Thoracic aorta (tissue), 2 donors: ENCODE measurements around the gene KSR1. TPM values are rescaled to one million over a fixed set of nuclear protein-coding genes. Genes with fewer than 3 reads are reported as not detected.
"Not testable (repeated sequence)": the region's sequence is repeated elsewhere in the genome, so short reads cannot be mapped to it uniquely, and the experiment has no call there.

ENCODE experiments used
- ATAC-seq: fragments of 150-250 bp; one replicate; pipeline ENCODE4 v1.8.0; 2017; ENCODE audit warnings: low read depth; ENCODE audit not compliant: insufficient number of reproducible peaks, low FRiP score
- DNase-seq: peaks from one replicate; pipeline ENCODE4 v3.0.0-alpha.2; 2020; ENCODE audit warnings: low spot score
- H3K27ac ChIP-seq, 2 donors: fragments of 200-600 bp; sonication (generic); 1 replicate in 1 of 2; 2 replicates in 1 of 2; pipeline ENCODE4 v1.5.1; 2016; ENCODE audit warnings: mild to moderate bottlenecking in 2 of 2, moderate library complexity in 2 of 2
- H3K27me3 ChIP-seq: fragments of 200-600 bp; sonication (generic); replicated peaks from 2 replicates; pipeline ENCODE4 v1.6.0; 2016; ENCODE audit warnings: mild to moderate bottlenecking; ENCODE audit not compliant: insufficient read depth
- H3K36me3 ChIP-seq: fragments of 200-600 bp; sonication (generic); one replicate; pipeline ENCODE4 v1.5.1; 2016
- H3K4me1 ChIP-seq, 2 donors: fragments of 200-600 bp; sonication (generic); 1 replicate in 1 of 2; 2 replicates in 1 of 2; pipeline versions ENCODE4 v1.5.1 to v1.6.0; 2016; ENCODE audit warnings: low read depth in 2 of 2, mild to moderate bottlenecking in 1 of 2; ENCODE audit not compliant: control insufficient read depth in 1 of 2
- H3K4me3 ChIP-seq: fragments of 200-600 bp; sonication (generic); 2 replicates; pipeline ENCODE4 v1.5.1; 2016; ENCODE audit warnings: mild to moderate bottlenecking
- H3K9me3 ChIP-seq: fragments of 200-600 bp; sonication (generic); 2 replicates; pipeline ENCODE4 v1.5.1; 2016
- CTCF ChIP-seq: fragments of 200-600 bp; sonication (generic); IDR thresholded peaks from one replicate; pipeline ENCODE4 v1.5.1; 2019; ENCODE audit warnings: antibody characterized with exemption
- total RNA-seq, 2 donors: library from RNA; depleted of rRNA; stranded (reverse); fragments of >200 nt; gene quantifications; one replicate each; pipeline versions ENCODE4 v1.1.0 to v1.2.3, GENCODE V29; 2016

Gene KSR1
- total RNA-seq, 2 donors from 2014 or later = 17.6 to 46.0 TPM

DNA sequence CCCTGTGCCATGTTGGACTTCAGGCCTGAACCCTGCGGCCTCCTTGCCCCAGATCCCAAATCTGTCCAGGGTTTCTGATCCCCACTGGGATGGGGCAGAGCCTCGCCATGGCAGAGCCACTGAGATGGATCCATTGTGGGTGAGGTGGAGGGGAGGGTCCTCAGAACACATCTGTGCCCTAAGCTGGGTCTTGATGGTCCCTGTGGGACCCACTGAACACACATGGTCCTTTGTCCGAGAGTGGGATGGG lies 38.0 kb upstream of the KSR1 start:
- H3K27ac ChIP-seq = no peak overlapping the region
- ATAC-seq (no peak), DNase-seq (no peak)
- H3K27me3 ChIP-seq = no peaks in the 10 kb centered on the region
- H3K36me3 ChIP-seq = no peaks in the 10 kb centered on the region
- no peaks in the 10 kb centered on the region for H3K9me3 ChIP-seq
- no peak overlapping the region for H3K4me3 ChIP-seq
- TF ChIP-seq CTCF = no peak
- H3K4me1 ChIP-seq = no peaks in the 10 kb centered on the region

GRCh38 chr17:27419156-27419555 lies 37.1 kb upstream of the KSR1 start:
- no peaks in the 10 kb centered on the region for H3K27me3 ChIP-seq
- H3K4me1 ChIP-seq = no peaks in the 10 kb centered on the region
- TF ChIP-seq CTCF = no peak
- ATAC-seq (no peak), DNase-seq (no peak)
- H3K27ac ChIP-seq = no peak overlapping the region
- H3K4me3 ChIP-seq = no peak overlapping the region
- no peaks in the 10 kb centered on the region for H3K36me3 ChIP-seq
- no peaks in the 10 kb centered on the region for H3K9me3 ChIP-seq

DNA sequence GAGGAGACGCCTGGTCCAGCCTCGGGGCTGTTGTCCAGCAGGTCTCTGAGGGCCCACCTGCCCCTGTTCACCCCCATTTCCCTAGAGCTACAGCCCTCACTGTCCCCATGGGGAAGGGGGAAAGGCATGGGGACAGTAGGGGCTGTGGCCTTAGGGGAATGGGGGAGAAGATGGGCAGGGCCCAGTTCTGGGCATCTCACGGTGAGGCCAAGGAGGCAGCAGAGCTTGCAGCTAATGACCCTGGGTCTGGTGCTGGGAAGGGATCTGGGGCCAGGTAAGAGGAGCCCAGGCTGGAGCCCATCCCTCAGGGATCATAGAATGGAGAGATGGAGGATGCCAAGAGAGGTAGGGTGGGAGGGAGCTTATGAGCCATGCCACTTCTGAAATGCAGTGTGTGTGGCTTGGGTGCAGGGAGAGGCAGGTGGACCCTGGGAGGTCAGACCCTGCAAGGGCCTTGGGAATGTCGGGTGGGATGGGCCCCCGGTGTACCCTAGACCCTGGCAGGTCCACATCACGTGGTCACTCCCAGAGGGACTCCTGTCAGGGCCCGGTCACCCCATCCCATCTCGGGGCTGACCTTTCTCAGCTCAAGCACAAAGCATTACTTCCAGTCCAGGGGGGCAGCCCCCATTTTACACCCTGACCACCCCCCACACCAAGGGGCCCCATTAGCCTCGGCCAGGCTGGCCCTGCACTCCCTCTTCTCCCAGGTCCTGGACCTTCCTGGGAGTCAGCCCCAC lies 35.9 kb upstream of the KSR1 start:
- no peak for ATAC-seq
- Histone ChIP-seq H3K4me3 (no peak overlapping the region), H3K4me1 (no peaks in the 10 kb centered on the region), H3K9me3 (no peaks in the 10 kb centered on the region), H3K36me3 (no peaks in the 10 kb centered on the region), H3K27ac (no peak overlapping the region), H3K27me3 (no peaks in the 10 kb centered on the region)
- DNase-seq = no peak
- TF ChIP-seq CTCF = no peak

GRCh38 chr17:27421111-27421510 lies 35.1 kb upstream of the KSR1 start:
- Histone ChIP-seq H3K9me3 (no peaks in the 10 kb centered on the region), H3K4me3 (no peak overlapping the region), H3K36me3 (no peaks in the 10 kb centered on the region), H3K27ac (no peak overlapping the region), H3K27me3 (no peaks in the 10 kb centered on the region), H3K4me1 (no peaks in the 10 kb centered on the region)
- TF ChIP-seq CTCF = no peak
- no peak for DNase-seq
- no peak for ATAC-seq

- not testable (repeated sequence) for H3K4me3 ChIP-seq, DNase-seq, H3K36me3 ChIP-seq, H3K27ac ChIP-seq, H3K9me3 ChIP-seq, H3K27me3 ChIP-seq, ATAC-seq, H3K4me1 ChIP-seq
Measured at GRCh38 chr17:27421626-27422025, 34.6 kb upstream of the KSR1 start.

- H3K4me1 ChIP-seq = no peaks in the 10 kb centered on the region
- TF ChIP-seq CTCF = no peak
- ATAC-seq (no peak), DNase-seq (no peak)
- no peaks in the 10 kb centered on the region for H3K36me3 ChIP-seq
- H3K4me3 ChIP-seq = no peak overlapping the region
- H3K27me3 ChIP-seq = no peaks in the 10 kb centered on the region
- no peak overlapping the region for H3K27ac ChIP-seq
- no peaks in the 10 kb centered on the region for H3K9me3 ChIP-seq
Measured at GRCh38 chr17:27422601-27423000, 33.6 kb upstream of the KSR1 start.
